ENCODE results near the gene IL11.
A peak's percentile ranks its signal among the peaks of the same experiment; 100 is the strongest.
"Not testable (repeated sequence)": the region's sequence is repeated elsewhere in the genome, so short reads cannot be mapped to it uniquely, and the experiment has no call there.

IL11 gene

GRCh38 chr19:55348317-55349034 lies 21.8 kb downstream of the IL11 start:
- no peak for ATAC-seq

- no peak for ATAC-seq
Observed at GRCh38 chr19:55347442-55348009, 22.7 kb downstream of the IL11 start.

GRCh38 chr19:55346725-55347441 lies 23.4 kb downstream of the IL11 start:
- no peak for ATAC-seq

- no peak for ATAC-seq
Observed at GRCh38 chr19:55345818-55346724, 24.2 kb downstream of the IL11 start.

- no peak for ATAC-seq
Observed at GRCh38 chr19:55345101-55345817, 25.0 kb downstream of the IL11 start.

GRCh38 chr19:55344444-55344843 lies 25.8 kb downstream of the IL11 start:
- no peak for ATAC-seq

GRCh38 chr19:55341595-55342531 lies 28.4 kb downstream of the IL11 start:
- no peak for ATAC-seq

GRCh38 chr19:55341171-55341588 lies 29.1 kb downstream of the IL11 start:
- ATAC-seq, result no peak

- ATAC-seq, result no peak
Observed at GRCh38 chr19:55340784-55341147, 29.5 kb downstream of the IL11 start.

- no peak for ATAC-seq
Observed at GRCh38 chr19:55339889-55340783, 30.1 kb downstream of the IL11 start.

GRCh38 chr19:55339105-55339888 lies 31.0 kb downstream of the IL11 start, which contains the start of gene KMT5C:
KMT5C (plus strand) TSS chr19:55339876; CDS start chr19:55341937, 2,061 bp downstream.
- ATAC-seq, result peak; percentile 84 to 86

- no peak for ATAC-seq
Observed at GRCh38 chr19:55336101-55336500, 34.2 kb downstream of the IL11 start.

GRCh38 chr19:55333870-55334269 lies 36.4 kb downstream of the IL11 start:
- ATAC-seq, result no peak

GRCh38 chr19:55329791-55330190 lies 40.5 kb downstream of the IL11 start:
- not testable (repeated sequence) for ATAC-seq

GRCh38 chr19:55328774-55329318 lies 41.4 kb downstream of the IL11 start:
- ATAC-seq, result not testable (repeated sequence)

GRCh38 chr19:55325172-55325571 lies 45.1 kb downstream of the IL11 start, which contains the start of gene TMEM150B:
TMEM150B (minus strand) TSS chr19:55325341; CDS start chr19:55321036, 4,305 bp downstream.
- ATAC-seq, result no peak

GRCh38 chr19:55324662-55325061 lies 45.6 kb downstream of the IL11 start:
- no peak for ATAC-seq

- ATAC-seq, result no peak
Observed at GRCh38 chr19:55322204-55322885, 47.9 kb downstream of the IL11 start.

Data from activated CD4-positive, CD25-positive, alpha-beta regulatory T cell treated with anti-CD3 and anti-CD28 coated beads, Interleukin-2, amount 50 U/mL, for 24 hours (primary cell).